HCT116 (cell line): ENCODE measurements around the gene KLF2. TPM values are rescaled to one million over a fixed set of nuclear protein-coding genes. Genes with fewer than 3 reads are reported as not detected.

Source experiments
- ATAC-seq: fragments of 200-7000 bp; cut with Tn5 transposase; 2 replicates; pipeline ENCODE4 v1.9.1; 2020; ENCODE audit warnings: mild to moderate bottlenecking, moderate library complexity
- BruUV-seq: library from RNA; stranded (reverse); fragments of 400-500 nt; replicated peaks from 2 replicates; lab custom pipeline; 2021; lab: Mats Ljungman, UMichigan
- CTCF ChIA-PET: fragments of 300-600 bp; sonication (Branson Sonifier 250); formaldehyde crosslinking; loops from one replicate; lab custom pipeline; 2021; ENCODE audit warnings: antibody characterized with exemption; lab: Charles Lee
- POLR2A ChIA-PET: fragments of 300-600, 350-600 bp; sonication (Branson Sonifier 250); formaldehyde crosslinking; loops from one replicate; lab custom pipeline; 2021; ENCODE audit warnings: antibody characterized with exemption; lab: Charles Lee
- RAD21 ChIA-PET, 2 experiments: fragments of 300-600 bp; sonication (Branson Sonifier 250); formaldehyde crosslinking; loops; one replicate each; lab custom pipeline; 2023; ENCODE audit warnings: low total read pairs in 2 of 2; ENCODE audit not compliant: uncharacterized antibody in 2 of 2, unreplicated experiment in 2 of 2, low non-redundant PET in 1 of 2; lab: Charles Lee
- DNase-seq: peaks from one replicate; pipeline ENCODE4 v3.0.0-alpha.2; 2010; ENCODE audit warnings: low read depth, low spot score
- H2AFZ ChIP-seq: fragments of 200-600 bp; shearing (Covaris generic), sonication (generic); 2 replicates; pipeline ENCODE4 v1.6.1; 2017; ENCODE audit warnings: low read depth, mixed run types, mixed read lengths, antibody characterized with exemption, low read length; ENCODE audit not compliant: poor library complexity, severe bottlenecking
- H3K27ac ChIP-seq: 2 replicates; pipeline ENCODE4 v1.5.1; 2012; ENCODE audit warnings: low read depth, low read length
- H3K27me3 ChIP-seq: fragments of 200-600 bp; sonication (generic); 2 replicates; pipeline ENCODE4 v1.6.1; 2016; ENCODE audit warnings: mixed run types, low read length, mixed read lengths; ENCODE audit not compliant: insufficient read depth
- H3K36me3 ChIP-seq, 2 experiments: fragments of 200-500 bp in 1 of 2; fragments of 200-600 bp in 1 of 2; sonication (Bioruptor generic) in 1 of 2; sonication (generic) in 1 of 2; 2 replicates each; pipeline versions ENCODE4 v1.5.1 to v1.6.1; 2014 to 2016; ENCODE audit warnings: low read length in 2 of 2, inconsistent platforms in 1 of 2, mixed read lengths in 1 of 2, mixed run types in 1 of 2; ENCODE audit not compliant: insufficient read depth in 2 of 2, control insufficient read depth in 1 of 2
- H3K4me1 ChIP-seq, 2 experiments: fragments of 200-600 bp in 1 of 2; sonication (generic) in 1 of 2; 2 replicates each; pipeline versions ENCODE4 v1.5.1 to v1.6.1; 2012 to 2017; ENCODE audit warnings: low read length in 2 of 2, inconsistent platforms in 1 of 2, mild to moderate bottlenecking in 1 of 2, mixed read lengths in 1 of 2, mixed run types in 1 of 2, moderate library complexity in 1 of 2; ENCODE audit not compliant: insufficient read depth in 2 of 2, control insufficient read depth in 1 of 2
- H3K4me2 ChIP-seq: fragments of 200-600 bp; sonication (generic); 2 replicates; pipeline ENCODE4 v1.6.1; 2017; ENCODE audit warnings: mixed run types, low read length, mixed read lengths
- H3K4me3 ChIP-seq, 2 experiments: fragments of 200-600 bp in 1 of 2; sonication (generic) in 1 of 2; replicated peaks in 1 of 2; 2 replicates each; pipeline ENCODE4 v1.5.1; 2011 to 2016; ENCODE audit warnings: low read length in 2 of 2, control low read depth in 1 of 2, low read depth in 1 of 2, mild to moderate bottlenecking in 1 of 2, mixed read lengths in 1 of 2, mixed run types in 1 of 2
- H3K79me2 ChIP-seq: fragments of 200-600 bp; sonication (generic); 2 replicates; pipeline ENCODE4 v1.6.1; 2017; ENCODE audit warnings: mild to moderate bottlenecking, mixed run types, low read length, moderate library complexity, mixed read lengths; ENCODE audit not compliant: insufficient read depth
- H3K9ac ChIP-seq: fragments of 200-600 bp; sonication (generic); 2 replicates; pipeline ENCODE4 v1.6.1; 2016; ENCODE audit warnings: low read length, mixed read lengths
- H3K9me2 ChIP-seq: fragments of 200-600 bp; sonication (generic), shearing (Covaris generic); 2 replicates; pipeline ENCODE4 v1.6.1; 2017; ENCODE audit warnings: mixed run types, mild to moderate bottlenecking, moderate library complexity; ENCODE audit not compliant: insufficient read depth
- H3K9me3 ChIP-seq, 2 experiments: fragments of 200-500 bp in 1 of 2; fragments of 200-600 bp in 1 of 2; sonication (Bioruptor generic) in 1 of 2; sonication (generic) in 1 of 2; 2 replicates each; pipeline ENCODE4 v1.6.1; 2014 to 2017; ENCODE audit warnings: low read length in 2 of 2, mixed read lengths in 2 of 2, inconsistent platforms in 1 of 2, low read depth in 1 of 2, mild to moderate bottlenecking in 1 of 2, mixed run types in 1 of 2, moderate library complexity in 1 of 2; ENCODE audit not compliant: control insufficient read depth in 1 of 2, insufficient read depth in 1 of 2
- H4K20me1 ChIP-seq: fragments of 200-600 bp; sonication (generic), shearing (Covaris generic); 2 replicates; pipeline ENCODE4 v1.6.1; 2017; ENCODE audit warnings: mixed run types, mild to moderate bottlenecking, moderate library complexity; ENCODE audit not compliant: insufficient read depth
- CBX3 ChIP-seq: IDR thresholded peaks from 2 replicates; pipeline ENCODE4 v1.6.1; 2012; ENCODE audit warnings: low read depth
- CEBPB ChIP-seq: IDR thresholded peaks from 2 replicates; pipeline ENCODE4 v1.6.1; 2012; ENCODE audit warnings: low read depth
- CTCF ChIP-seq, 3 experiments: fragments of 200-600 bp in 1 of 3; sonication (generic) in 1 of 3; IDR thresholded peaks in 2 of 3; conservative IDR thresholded peaks in 1 of 3; 2 replicates each; pipeline ENCODE4 v1.5.1; 2012 to 2017; ENCODE audit warnings: low read depth in 2 of 3, low read length in 2 of 3, antibody characterized with exemption in 1 of 3, borderline replicate concordance in 1 of 3, control low read depth in 1 of 3, mild to moderate bottlenecking in 1 of 3, mixed read lengths in 1 of 3, mixed run types in 1 of 3, moderate library complexity in 1 of 3; ENCODE audit not compliant: insufficient read depth in 1 of 3
- EGR1 ChIP-seq: IDR thresholded peaks from 2 replicates; pipeline ENCODE4 v1.6.1; 2012; ENCODE audit warnings: low read depth
- ELF1 ChIP-seq: IDR thresholded peaks from 2 replicates; pipeline ENCODE4 v1.6.1; 2012; ENCODE audit warnings: low read depth, borderline replicate concordance
- EZH2 ChIP-seq: fragments of 200-600 bp; sonication (generic); IDR thresholded peaks from 2 replicates; pipeline ENCODE4 v1.6.1; 2017; ENCODE audit warnings: antibody characterized with exemption, mixed run types
- FOSL1 ChIP-seq: IDR thresholded peaks from 2 replicates; pipeline ENCODE4 v1.6.1; 2012; ENCODE audit warnings: low read depth
- JUND ChIP-seq: IDR thresholded peaks from 2 replicates; pipeline ENCODE4 v1.6.1; 2012
- POLR2A ChIP-seq: IDR thresholded peaks from 2 replicates; pipeline ENCODE4 v1.7.0; 2011; ENCODE audit warnings: borderline replicate concordance; ENCODE audit not compliant: insufficient read depth, insufficient read length; ENCODE audit errors: extremely low read depth
- POLR2AphosphoS5 ChIP-seq: IDR thresholded peaks from 2 replicates; pipeline ENCODE4 v1.6.1; 2011; ENCODE audit warnings: mild to moderate bottlenecking, low read depth, low read length, moderate library complexity
- RAD21 ChIP-seq: IDR thresholded peaks from 2 replicates; pipeline ENCODE4 v1.6.1; 2012; ENCODE audit warnings: low read depth, mild to moderate bottlenecking
- SIN3A ChIP-seq: IDR thresholded peaks from 2 replicates; pipeline ENCODE4 v1.6.1; 2012; ENCODE audit warnings: low read depth
- SP1 ChIP-seq: IDR thresholded peaks from 2 replicates; pipeline ENCODE4 v1.6.1; 2012; ENCODE audit warnings: low read depth
- TCF7L2 ChIP-seq: IDR thresholded peaks from 2 replicates; pipeline ENCODE4 v1.7.0; 2011; ENCODE audit warnings: borderline replicate concordance, inconsistent platforms; ENCODE audit not compliant: insufficient read depth, insufficient read length; ENCODE audit errors: extremely low read depth
- YY1 ChIP-seq: IDR thresholded peaks from 2 replicates; pipeline ENCODE4 v1.6.1; 2011; ENCODE audit warnings: low read length, low read depth, moderate library complexity, mild to moderate bottlenecking; ENCODE audit not compliant: insufficient replicate concordance; ENCODE audit errors: extremely low read depth
- ZFX ChIP-seq: fragments of 450-650 bp; IDR thresholded peaks from 2 replicates; pipeline ENCODE4 v1.6.1; 2017
- ZNF274 ChIP-seq: fragments of 200-500 bp; sonication (Bioruptor generic); IDR thresholded peaks from 2 replicates; pipeline ENCODE4 v1.6.1; 2014; ENCODE audit warnings: mild to moderate bottlenecking, low read depth, low read length, inconsistent platforms
- intact Hi-C: fragments of 100-400 bp; cut with micrococcal nuclease; formaldehyde crosslinking; loops from 2 replicates; pipeline ENCODE4 v1.10.0; 2022
- total RNA-seq: library from RNA; stranded (reverse); gene quantifications from one replicate; pipeline ENCODE4 v1.2.1, GENCODE V29; 2021; ENCODE audit not compliant: unreplicated experiment
- TF ChIP-seq, protein P1 (sequence below): IDR thresholded peaks from 2 replicates; pipeline ENCODE4 v1.6.1; 2011; ENCODE audit warnings: mild to moderate bottlenecking, low read length, moderate library complexity; ENCODE audit not compliant: insufficient replicate concordance; ENCODE audit errors: extremely low read depth
- TF ChIP-seq, protein P2 (sequence below): IDR thresholded peaks from 2 replicates; pipeline ENCODE4 v1.6.1; 2012
- TF ChIP-seq, protein P3 (sequence below): IDR thresholded peaks from 2 replicates; pipeline ENCODE4 v1.6.1; 2012

KLF2 gene
- total RNA-seq, 1 experiment from 2014 or later: 39.4 TPM

DNA sequence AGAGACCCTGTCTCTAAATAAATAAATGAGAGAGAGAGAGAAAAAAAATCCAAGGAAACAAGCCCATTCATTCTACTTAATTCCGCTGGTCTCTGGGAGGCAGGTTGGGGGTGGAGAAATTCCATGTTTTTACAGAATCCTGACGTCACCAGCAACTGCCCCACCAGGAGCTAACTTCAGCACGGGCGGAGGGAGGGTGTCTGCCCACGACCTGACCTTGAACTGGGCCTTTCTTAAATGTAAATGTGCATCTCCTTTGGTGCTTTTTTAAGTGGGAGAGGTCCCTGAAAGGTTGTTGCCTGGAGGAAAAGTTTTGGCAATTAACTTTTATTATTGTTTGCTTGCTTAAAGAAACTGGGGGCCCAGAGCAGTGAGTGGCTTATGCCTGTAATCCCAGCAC is 15.5 kb downstream of the KLF2 start (continued):
- TF ChIP-seq CEBPB (no peak), CTCF (IDR thresholded peaks at IDR 0.05 in 2 of 3, conservative IDR thresholded peaks at IDR 0.05 in 1 of 3; ENCODE audit: borderline replicate concordance in 1 of 3, insufficient read depth in 1 of 3, low read depth in 2 of 3, low read length in 2 of 3) (no peak), YY1 (no peak), SIN3A (no peak)

- no peak for DNase-seq
- no peaks in the 10 kb centered on the region for H3K9me2 ChIP-seq
- no peak overlapping the region for H3K27ac ChIP-seq
- BruUV-seq: no TSS peak
- no peaks in the 10 kb centered on the region for H3K36me3 ChIP-seq
- H3K9me3 ChIP-seq: no peaks in the 10 kb centered on the region
- H3K9ac ChIP-seq: no peak overlapping the region
- TF ChIP-seq SP1: no peak
- TF ChIP-seq, protein P1, sequence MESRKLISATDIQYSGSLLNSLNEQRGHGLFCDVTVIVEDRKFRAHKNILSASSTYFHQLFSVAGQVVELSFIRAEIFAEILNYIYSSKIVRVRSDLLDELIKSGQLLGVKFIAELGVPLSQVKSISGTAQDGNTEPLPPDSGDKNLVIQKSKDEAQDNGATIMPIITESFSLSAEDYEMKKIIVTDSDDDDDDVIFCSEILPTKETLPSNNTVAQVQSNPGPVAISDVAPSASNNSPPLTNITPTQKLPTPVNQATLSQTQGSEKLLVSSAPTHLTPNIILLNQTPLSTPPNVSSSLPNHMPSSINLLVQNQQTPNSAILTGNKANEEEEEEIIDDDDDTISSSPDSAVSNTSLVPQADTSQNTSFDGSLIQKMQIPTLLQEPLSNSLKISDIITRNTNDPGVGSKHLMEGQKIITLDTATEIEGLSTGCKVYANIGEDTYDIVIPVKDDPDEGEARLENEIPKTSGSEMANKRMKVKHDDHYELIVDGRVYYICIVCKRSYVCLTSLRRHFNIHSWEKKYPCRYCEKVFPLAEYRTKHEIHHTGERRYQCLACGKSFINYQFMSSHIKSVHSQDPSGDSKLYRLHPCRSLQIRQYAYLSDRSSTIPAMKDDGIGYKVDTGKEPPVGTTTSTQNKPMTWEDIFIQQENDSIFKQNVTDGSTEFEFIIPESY: no peak
- no peak for TF ChIP-seq CBX3
- no peak for TF ChIP-seq SIN3A
- TF ChIP-seq, protein P2, sequence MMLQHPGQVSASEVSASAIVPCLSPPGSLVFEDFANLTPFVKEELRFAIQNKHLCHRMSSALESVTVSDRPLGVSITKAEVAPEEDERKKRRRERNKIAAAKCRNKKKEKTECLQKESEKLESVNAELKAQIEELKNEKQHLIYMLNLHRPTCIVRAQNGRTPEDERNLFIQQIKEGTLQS: no peak
- TF ChIP-seq JUND: no peak
- no peak for TF ChIP-seq FOSL1
- no peak for TF ChIP-seq CEBPB
- TF ChIP-seq, protein P3, sequence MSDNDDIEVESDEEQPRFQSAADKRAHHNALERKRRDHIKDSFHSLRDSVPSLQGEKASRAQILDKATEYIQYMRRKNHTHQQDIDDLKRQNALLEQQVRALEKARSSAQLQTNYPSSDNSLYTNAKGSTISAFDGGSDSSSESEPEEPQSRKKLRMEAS: no peak
- TF ChIP-seq ZFX: no peak
- no peak for TF ChIP-seq CTCF (IDR thresholded peaks at IDR 0.05 in 2 of 3, conservative IDR thresholded peaks at IDR 0.05 in 1 of 3; ENCODE audit: borderline replicate concordance in 1 of 3, insufficient read depth in 1 of 3, low read depth in 2 of 3, low read length in 2 of 3)
- TF ChIP-seq POLR2A: no peak
- no peak for TF ChIP-seq RAD21
- no peak for TF ChIP-seq POLR2AphosphoS5
- TF ChIP-seq YY1: no peak
- TF ChIP-seq EZH2: no peak
- TF ChIP-seq TCF7L2: no peak
- no peak for TF ChIP-seq ZNF274
- TF ChIP-seq EGR1: no peak
- no peak for TF ChIP-seq ELF1
- TF ChIP-seq, all 23 proteins: peak for 0
- H3K27me3 ChIP-seq: no peaks in the 10 kb centered on the region
- CTCF ChIA-PET: no interaction called here
- H2AFZ ChIP-seq: no peak overlapping the region
- RAD21 ChIA-PET: no interaction called here
- no peak overlapping the region for H3K4me3 ChIP-seq
- H3K4me2 ChIP-seq: no peak overlapping the region
- intact Hi-C loops: no loop called here
- no peak for ATAC-seq
- H3K4me1 ChIP-seq: peaks cover 23 to 38% of the 10 kb centered on the region in 2 experiments
- no peaks in the 10 kb centered on the region for H3K79me2 ChIP-seq
- POLR2A ChIA-PET: interaction anchor here (1.0 to 2.4 kb wide), 2 partner anchors 11 to 16 kb away, joined by 3 to 32 read pairs; partner anchors contain the start of gene KLF2
- no peaks in the 10 kb centered on the region for H4K20me1 ChIP-seq
These were observed 16.0 kb downstream of the KLF2 start for GRCh38 chr19:16340654-16341053.
